GM12878 (cell line): ENCODE results near the gene GSG1L.

Source experiments
- CHD1 ChIP-seq: IDR thresholded peaks from 2 replicates; pipeline ENCODE4 v1.6.1; 2012; ENCODE audit warnings: low read depth, low read length, improper control_type of control experiment
- ETV6 ChIP-seq, 2 experiments: fragments of 450-650 bp in 1 of 2; IDR thresholded peaks in 1 of 2; conservative IDR thresholded peaks in 1 of 2; 2 replicates each; pipeline ENCODE4 v1.6.1; 2014; ENCODE audit warnings: antibody characterized with exemption in 1 of 2, borderline replicate concordance in 1 of 2, low read depth in 1 of 2, mild to moderate bottlenecking in 1 of 2, moderate library complexity in 1 of 2
- POLR2A ChIP-seq: IDR thresholded peaks from 2 replicates; pipeline ENCODE4 v1.6.1; 2011; ENCODE audit warnings: low read depth, mild to moderate bottlenecking, low read length
- POLR2AphosphoS5 ChIP-seq: IDR thresholded peaks from 2 replicates; pipeline ENCODE4 v1.6.1; 2011; ENCODE audit warnings: mild to moderate bottlenecking, low read length, inconsistent platforms

- TF ChIP-seq POLR2AphosphoS5 (no peak), ETV6 (conservative IDR thresholded peaks at IDR 0.05 in 1 of 2, IDR thresholded peaks at IDR 0.05 in 1 of 2; ENCODE audit: borderline replicate concordance in 1 of 2, low read depth in 1 of 2) (no peak), CHD1 (no peak), POLR2A (no peak)
Measured at GRCh38 chr16:27780468-27781194, 282.9 kb downstream of the GSG1L start.
